ENCODE results near the gene TTF1. TPM values are rescaled to one million over a fixed set of nuclear protein-coding genes. Genes with fewer than 3 reads are reported as not detected.

Gene TTF1
- total RNA-seq, 4 donors from 2014 or later: 9.6 to 30.4 (median 12.0) TPM

DNA sequence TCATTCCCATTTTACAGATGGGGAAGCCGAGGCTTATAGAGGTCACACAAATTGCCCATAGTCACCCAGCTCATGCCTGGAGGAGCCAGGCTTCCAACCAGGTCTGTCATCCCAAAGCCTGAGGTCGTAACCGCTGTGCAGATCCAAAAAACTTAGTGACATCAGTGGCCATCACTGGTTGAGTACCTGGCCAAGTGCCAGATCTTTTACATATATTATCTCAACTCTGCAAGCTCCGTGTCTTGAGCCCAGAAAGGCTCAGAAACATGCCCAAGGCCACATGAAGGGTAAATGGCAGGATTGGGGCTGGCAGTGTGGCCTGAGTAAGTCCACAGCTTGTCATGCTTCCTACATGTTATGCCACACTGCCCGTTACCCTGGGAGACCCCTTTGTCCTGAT, 16.9 kb upstream of the TTF1 start:
- no peak overlapping the region for H3K4me3 ChIP-seq
- WGBS, 2 donors: 77 to 79% methylated on average over 5 of the region's 5 CpGs
- no peaks in the 10 kb centered on the region for H3K9me3 ChIP-seq
- no peak for TF ChIP-seq POLR2A (IDR thresholded peaks at IDR 0.05)
- TF ChIP-seq, protein P1, sequence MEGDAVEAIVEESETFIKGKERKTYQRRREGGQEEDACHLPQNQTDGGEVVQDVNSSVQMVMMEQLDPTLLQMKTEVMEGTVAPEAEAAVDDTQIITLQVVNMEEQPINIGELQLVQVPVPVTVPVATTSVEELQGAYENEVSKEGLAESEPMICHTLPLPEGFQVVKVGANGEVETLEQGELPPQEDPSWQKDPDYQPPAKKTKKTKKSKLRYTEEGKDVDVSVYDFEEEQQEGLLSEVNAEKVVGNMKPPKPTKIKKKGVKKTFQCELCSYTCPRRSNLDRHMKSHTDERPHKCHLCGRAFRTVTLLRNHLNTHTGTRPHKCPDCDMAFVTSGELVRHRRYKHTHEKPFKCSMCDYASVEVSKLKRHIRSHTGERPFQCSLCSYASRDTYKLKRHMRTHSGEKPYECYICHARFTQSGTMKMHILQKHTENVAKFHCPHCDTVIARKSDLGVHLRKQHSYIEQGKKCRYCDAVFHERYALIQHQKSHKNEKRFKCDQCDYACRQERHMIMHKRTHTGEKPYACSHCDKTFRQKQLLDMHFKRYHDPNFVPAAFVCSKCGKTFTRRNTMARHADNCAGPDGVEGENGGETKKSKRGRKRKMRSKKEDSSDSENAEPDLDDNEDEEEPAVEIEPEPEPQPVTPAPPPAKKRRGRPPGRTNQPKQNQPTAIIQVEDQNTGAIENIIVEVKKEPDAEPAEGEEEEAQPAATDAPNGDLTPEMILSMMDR (IDR thresholded peaks at IDR 0.05): no peak
- no peak for TF ChIP-seq EP300 (IDR thresholded peaks at IDR 0.05)
- no peaks in the 10 kb centered on the region for H3K4me1 ChIP-seq
- no peak for DNase-seq (ENCODE audit: low spot score in 2 of 2)
- no peak overlapping the region for H3K27ac ChIP-seq
- no peaks in the 10 kb centered on the region for H3K36me3 ChIP-seq
- peaks cover 0 to 92% of the 10 kb centered on the region in 2 donors for H3K27me3 ChIP-seq

DNA sequence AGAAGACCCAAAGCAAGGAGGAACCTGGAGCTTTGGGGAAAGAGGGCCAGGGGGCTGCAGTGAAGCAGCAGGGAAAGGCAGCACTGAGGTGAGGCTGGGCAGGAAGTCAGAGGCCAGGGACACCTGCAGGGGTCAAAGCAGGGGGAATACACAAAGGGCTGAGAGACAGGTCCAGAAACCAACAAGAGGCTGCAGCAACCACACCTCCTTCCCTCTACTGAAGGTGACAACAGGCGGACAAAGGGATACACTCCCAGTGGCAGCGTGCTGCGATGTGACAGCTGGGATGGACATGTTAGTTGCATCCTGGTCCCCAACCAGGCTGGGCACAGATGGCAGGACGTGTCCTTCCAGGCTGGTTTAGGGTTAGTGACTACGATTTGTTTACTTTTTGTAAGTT, 15.9 kb upstream of the TTF1 start:
- Histone ChIP-seq H3K4me1 (no peaks in the 10 kb centered on the region), H3K27ac (no peak overlapping the region), H3K4me3 (no peak overlapping the region), H3K27me3 (peaks cover 0 to 93% of the 10 kb centered on the region in 2 donors), H3K9me3 (no peaks in the 10 kb centered on the region), H3K36me3 (no peaks in the 10 kb centered on the region)
- no peak for TF ChIP-seq EP300 (IDR thresholded peaks at IDR 0.05)
- TF ChIP-seq POLR2A (IDR thresholded peaks at IDR 0.05): no peak
- TF ChIP-seq, protein P1 (IDR thresholded peaks at IDR 0.05): no peak
- DNase-seq (ENCODE audit: low spot score in 2 of 2): no peak
- 52 to 58% methylated on average over 5 of the region's 5 CpGs for WGBS, 2 donors

DNA sequence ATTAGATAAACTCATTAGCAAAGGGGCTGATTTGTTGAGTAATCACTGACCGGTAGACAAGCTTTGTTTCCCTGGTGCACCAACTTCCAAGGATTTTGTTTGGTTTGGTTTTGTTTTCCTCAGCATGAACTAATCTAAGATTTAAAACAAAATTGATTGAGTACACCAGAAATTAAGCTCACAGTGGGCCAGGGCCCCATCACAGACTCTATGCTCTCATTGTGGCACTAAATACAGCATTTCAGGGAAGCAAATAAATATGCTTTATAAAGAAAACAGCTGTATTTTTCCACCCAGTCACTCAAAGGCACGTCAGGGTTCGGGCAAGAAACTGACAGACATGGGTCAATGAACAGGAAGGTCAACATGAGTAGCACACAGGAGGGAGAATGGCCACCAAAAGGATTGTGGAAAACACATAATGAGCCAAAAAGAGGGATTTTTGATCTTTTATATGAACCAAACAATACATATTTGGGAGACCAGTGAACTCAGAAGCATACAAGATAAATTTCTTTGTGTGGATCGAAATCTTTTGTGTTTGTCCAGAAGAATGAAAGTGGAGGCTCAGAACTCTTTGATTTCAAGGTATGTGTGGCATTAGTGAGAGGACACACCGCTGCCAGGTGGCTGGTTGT, 12.2 kb upstream of the TTF1 start:
- DNase-seq (ENCODE audit: low spot score in 2 of 2): no peak
- no peaks in the 10 kb centered on the region for H3K4me1 ChIP-seq
- TF ChIP-seq, protein P1 (IDR thresholded peaks at IDR 0.05): no peak
- TF ChIP-seq POLR2A (IDR thresholded peaks at IDR 0.05): no peak
- TF ChIP-seq EP300 (IDR thresholded peaks at IDR 0.05): no peak
- H3K4me3 ChIP-seq: no peak overlapping the region
- no peaks in the 10 kb centered on the region for H3K9me3 ChIP-seq
- H3K36me3 ChIP-seq: no peaks in the 10 kb centered on the region
- peaks cover 0 to 91% of the 10 kb centered on the region in 2 donors for H3K27me3 ChIP-seq
- 57 to 59% methylated on average over 5 of the region's 5 CpGs for WGBS, 2 donors
- H3K27ac ChIP-seq: no peak overlapping the region

DNA sequence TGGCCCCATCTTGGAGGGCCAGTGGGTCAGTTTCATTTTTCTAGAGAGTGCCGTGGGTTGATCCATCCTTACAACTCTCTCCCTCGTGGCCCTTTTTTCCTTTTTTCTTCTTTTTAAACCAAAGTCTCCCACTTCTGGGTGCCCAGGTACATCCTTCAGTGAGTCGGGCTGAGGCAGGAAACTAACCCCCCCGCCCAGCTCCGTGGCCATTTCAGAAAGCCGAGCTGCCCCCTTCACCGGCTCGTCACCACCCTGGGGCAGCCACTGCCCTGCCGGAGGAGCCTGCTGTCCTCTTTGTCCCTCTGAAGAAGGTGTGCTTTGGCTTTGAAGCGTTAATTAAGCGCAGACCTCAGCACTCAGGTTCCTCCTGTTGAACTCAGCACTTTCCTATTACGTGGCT, 8.5 kb upstream of the TTF1 start:
- Histone ChIP-seq H3K27ac (no peak overlapping the region), H3K9me3 (no peaks in the 10 kb centered on the region), H3K36me3 (no peaks in the 10 kb centered on the region), H3K27me3 (peaks cover 0 to 96% of the 10 kb centered on the region in 2 donors), H3K4me3 (no peak overlapping the region), H3K4me1 (peaks cover 0 to 13% (median 9%) of the 10 kb centered on the region in 4 donors)
- 19 to 23% methylated on average over 12 of the region's 12 CpGs for WGBS, 2 donors
- no peak for DNase-seq (ENCODE audit: low spot score in 2 of 2)
- TF ChIP-seq POLR2A (IDR thresholded peaks at IDR 0.05) (no peak), EP300 (IDR thresholded peaks at IDR 0.05) (no peak)
- TF ChIP-seq, protein P1 (IDR thresholded peaks at IDR 0.05): no peak

DNA sequence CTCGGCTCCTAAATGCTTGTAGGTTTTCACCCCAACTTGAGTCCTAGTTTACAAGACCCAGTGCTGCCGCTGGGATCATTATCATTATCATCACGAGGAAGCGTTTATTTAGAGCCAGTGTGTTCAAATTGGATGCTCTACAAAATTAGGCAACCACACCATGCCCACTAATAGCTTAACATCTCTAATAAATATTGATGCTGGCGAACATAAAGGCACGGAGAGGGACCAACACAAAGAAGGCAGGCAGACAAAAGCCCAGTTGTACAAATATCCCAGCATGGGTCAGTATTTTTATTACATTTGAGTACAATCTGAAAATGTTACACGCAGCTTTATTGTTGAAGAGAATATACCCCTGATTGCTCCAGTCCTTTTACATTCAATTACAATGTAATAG, 8.1 kb upstream of the TTF1 start:
- DNase-seq (ENCODE audit: low spot score in 2 of 2): no peak
- WGBS, 2 donors: 30 to 42% methylated on average over 7 of the region's 7 CpGs
- TF ChIP-seq POLR2A (IDR thresholded peaks at IDR 0.05) (no peak), EP300 (IDR thresholded peaks at IDR 0.05) (no peak)
- TF ChIP-seq, protein P1 (IDR thresholded peaks at IDR 0.05): no peak
- peaks cover 0 to 96% of the 10 kb centered on the region in 2 donors for H3K27me3 ChIP-seq
- no peaks in the 10 kb centered on the region for H3K36me3 ChIP-seq
- H3K27ac ChIP-seq: no peak overlapping the region
- no peak overlapping the region for H3K4me3 ChIP-seq
- H3K4me1 ChIP-seq: peaks cover 0 to 18% (median 13%) of the 10 kb centered on the region in 4 donors
- no peaks in the 10 kb centered on the region for H3K9me3 ChIP-seq
